ENCODE results near the gene NEUROG3.

DNA sequence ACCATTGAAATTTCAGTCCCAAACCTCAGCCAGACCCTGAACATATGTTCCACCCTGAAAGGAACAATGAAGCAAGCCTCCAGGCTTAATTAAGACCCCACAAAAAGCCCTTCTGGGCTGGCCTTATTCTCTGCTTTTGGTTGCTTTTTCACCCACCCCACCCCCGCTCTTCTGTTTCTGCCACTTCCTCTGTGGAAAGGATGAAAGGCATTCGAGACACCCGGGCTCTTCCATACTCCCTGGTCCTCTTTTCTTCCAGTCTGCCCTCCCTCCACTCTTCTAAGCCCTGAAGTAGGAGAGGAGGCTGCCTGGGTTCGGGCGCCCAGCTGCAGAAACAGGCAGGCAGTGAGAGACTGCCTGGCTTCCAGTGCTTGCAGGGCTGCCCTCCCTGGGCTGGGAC lies 47.4 kb upstream of the NEUROG3 start:
- TF ChIP-seq, protein P1, sequence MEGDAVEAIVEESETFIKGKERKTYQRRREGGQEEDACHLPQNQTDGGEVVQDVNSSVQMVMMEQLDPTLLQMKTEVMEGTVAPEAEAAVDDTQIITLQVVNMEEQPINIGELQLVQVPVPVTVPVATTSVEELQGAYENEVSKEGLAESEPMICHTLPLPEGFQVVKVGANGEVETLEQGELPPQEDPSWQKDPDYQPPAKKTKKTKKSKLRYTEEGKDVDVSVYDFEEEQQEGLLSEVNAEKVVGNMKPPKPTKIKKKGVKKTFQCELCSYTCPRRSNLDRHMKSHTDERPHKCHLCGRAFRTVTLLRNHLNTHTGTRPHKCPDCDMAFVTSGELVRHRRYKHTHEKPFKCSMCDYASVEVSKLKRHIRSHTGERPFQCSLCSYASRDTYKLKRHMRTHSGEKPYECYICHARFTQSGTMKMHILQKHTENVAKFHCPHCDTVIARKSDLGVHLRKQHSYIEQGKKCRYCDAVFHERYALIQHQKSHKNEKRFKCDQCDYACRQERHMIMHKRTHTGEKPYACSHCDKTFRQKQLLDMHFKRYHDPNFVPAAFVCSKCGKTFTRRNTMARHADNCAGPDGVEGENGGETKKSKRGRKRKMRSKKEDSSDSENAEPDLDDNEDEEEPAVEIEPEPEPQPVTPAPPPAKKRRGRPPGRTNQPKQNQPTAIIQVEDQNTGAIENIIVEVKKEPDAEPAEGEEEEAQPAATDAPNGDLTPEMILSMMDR (IDR thresholded peaks at IDR 0.05; ENCODE audit: low read length), result no peak
- TF ChIP-seq EZH2 (IDR thresholded peaks at IDR 0.05; ENCODE audit: borderline replicate concordance, low read length), result no peak

Data from OCI-LY1 (cell line).